HG02938 (cell line): ENCODE data around the gene NCOA7.
"Not testable (repeated sequence)": the region's sequence is repeated elsewhere in the genome, so short reads cannot be mapped to it uniquely, and the experiment has no call there.

Experiments
- ATAC-seq: cut with Tn5 transposase; IDR thresholded peaks from one replicate; pipeline ENCODE4 v1.9.1; 2021; ENCODE audit warnings: mild to moderate bottlenecking, moderate library complexity; ENCODE audit not compliant: unreplicated experiment

NCOA7 gene

DNA sequence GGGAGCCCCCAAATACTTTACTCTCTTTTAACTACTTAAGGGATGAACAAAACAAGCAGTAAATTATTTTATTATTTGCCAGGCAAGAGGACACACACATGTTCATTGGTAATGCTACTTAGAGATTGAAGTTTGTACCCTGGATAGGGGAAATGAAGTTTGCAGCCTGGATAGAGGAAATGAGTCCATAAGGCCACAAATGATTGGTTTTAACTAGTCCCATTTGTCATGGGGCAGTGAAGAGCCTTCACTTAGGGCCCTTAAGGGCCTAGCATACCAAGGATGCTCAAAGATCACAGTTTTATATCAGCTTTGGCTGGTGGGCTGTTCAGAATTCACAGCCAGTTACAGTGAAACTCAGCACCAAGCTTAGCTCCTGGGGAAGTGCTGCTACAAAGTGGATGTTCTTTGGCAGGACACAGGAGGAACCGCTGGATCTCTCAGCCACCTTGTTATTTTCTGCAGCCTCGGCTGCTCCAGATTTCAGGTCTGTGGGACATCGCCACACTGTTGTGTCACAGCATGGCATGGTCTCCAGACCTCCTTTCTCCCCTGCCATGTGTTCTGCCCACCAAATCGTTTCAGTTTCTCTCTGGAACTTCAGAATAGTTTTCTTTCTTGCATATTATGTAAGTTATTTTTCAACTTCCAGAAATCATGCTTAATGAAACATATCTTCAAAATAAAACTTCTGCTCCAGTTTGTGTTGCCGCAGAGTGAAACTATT lies 41.8 kb downstream of the NCOA7 start:
- ATAC-seq = no peak

DNA sequence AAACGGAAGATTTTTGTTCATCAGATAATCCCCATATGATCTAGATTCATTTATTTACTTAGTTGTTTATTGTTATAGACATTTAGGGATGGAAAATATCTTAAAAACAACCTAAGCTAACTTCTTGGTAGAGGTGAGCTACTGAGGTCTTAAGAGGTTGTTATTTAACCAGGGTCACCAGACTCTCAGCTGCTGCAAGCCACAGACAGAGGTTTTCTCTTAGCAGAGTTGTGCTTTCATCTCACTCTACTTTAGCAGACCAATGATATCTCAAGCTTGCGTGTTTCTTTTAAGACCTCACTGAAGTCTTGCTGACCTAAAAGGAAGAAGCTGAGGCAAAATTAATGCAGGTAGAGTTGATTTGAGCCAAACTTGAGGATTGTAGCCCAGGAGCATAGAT lies 43.6 kb downstream of the NCOA7 start:
- ATAC-seq = peak; percentile 89

GRCh38 chr6:125835221-125835744 lies 44.5 kb downstream of the NCOA7 start:
- no peak for ATAC-seq

DNA sequence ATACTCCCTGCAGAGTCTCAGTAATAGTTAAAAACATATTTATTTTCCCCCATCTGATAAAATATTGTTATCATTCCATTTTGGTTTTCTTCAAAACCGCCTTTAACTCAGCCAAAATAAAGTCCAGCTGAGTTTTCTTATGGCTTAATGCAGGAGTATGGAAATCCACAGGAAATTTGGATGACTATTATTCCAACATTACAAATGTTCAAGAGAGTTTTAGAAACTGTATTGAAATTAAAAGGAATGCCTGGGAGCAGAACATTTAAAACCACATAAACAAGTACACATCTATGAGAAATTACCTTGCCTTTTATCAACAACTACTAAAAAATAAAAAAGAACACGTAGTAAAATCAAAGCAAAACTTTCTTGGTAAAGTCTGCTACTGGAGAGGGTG lies 45.7 kb downstream of the NCOA7 start:
- ATAC-seq = no peak

GRCh38 chr6:125839471-125839870 lies 48.7 kb downstream of the NCOA7 start:
- no peak for ATAC-seq

DNA sequence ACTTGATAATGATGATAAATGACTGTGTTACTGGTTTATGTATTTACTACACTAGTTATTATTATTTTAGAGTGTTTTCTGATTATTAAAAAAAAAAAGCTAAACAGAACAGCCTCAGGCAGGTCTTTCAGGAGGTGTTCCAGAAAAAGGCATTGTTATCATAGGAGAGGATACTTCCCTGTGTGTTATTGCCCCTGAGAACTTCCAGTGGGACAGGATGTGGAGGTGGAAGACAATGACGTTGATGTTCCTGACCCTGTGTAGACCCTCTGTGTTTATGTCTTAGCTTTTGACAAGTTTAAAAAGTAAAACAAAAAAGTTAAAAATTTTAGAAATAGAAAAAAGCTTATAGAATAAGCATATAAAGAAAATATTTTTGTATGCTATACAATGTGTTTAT lies 49.1 kb downstream of the NCOA7 start:
- ATAC-seq = no peak

DNA sequence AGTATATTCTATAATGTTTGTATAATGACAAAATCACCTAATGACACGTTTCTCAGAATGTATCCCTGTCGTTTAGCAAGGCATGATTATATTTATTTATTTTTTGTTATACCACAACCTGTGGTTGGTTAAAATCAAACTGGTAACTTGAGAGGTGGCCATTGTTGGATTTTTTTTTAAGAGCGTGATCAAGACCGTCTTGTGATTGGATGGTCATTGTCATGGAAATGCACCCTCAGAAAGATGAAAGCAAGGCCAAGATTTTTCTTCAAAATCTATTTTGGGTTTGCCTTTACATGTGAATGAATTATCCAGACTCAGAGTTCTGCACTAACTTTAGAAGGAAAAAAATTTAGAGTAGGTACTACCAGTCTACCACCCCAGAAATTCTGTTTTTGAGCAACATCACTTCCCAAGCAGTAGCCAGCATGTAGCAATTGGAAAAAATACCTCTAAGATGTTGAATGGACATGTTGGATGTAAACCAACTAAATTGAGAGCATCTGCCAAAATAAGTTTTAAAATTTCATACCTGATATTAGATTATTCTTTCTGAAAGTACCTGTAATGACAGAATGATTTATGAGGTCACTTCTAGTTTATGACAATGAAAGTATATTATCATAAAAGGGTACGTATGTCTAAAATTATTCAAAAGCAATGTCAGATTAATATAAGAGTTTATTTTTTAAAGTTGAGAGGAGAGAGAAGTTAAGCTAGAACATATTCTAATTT lies 50.8 kb downstream of the NCOA7 start:
- no peak for ATAC-seq

GRCh38 chr6:125842091-125842626 lies 51.4 kb downstream of the NCOA7 start:
- ATAC-seq = no peak

DNA sequence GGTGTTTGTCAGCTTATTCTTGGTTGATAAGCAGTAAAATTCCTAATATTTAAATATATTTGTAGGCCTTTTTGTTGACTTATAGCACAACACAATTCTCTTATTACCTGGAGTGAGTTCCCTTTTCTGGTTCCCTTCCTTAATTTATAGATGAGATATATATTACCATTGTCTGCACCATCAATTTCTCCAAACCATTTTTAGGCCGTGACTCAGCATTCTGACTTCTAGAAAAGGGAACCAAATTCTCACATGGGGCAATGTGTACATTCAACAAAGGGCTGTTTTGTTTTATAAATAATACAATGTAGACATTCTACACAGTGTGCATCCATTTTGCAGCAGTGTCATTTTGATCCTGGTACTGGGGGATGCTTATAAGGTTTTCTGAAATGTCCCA lies 52.8 kb downstream of the NCOA7 start:
- no peak for ATAC-seq

DNA sequence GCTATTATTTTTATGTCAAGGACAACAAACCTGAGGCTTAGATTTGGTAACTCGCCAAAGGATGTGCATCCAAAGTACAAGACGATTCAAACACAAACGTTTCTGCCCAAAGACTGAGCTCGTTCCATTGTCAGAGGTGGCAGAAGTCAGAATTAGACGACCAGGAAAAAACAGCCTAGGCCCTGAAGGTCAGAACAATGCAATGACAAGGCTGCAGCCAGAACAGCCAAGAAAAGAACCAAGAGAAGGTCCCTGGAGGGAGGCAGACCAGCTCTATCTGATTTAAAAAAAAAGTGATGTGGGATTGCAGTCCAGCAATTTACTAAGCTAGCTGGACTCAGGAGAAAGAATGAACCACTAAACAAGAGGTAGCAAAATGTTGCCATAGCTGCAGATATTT lies 54.2 kb downstream of the NCOA7 start:
- no peak for ATAC-seq

GRCh38 chr6:125846292-125847024 lies 55.7 kb downstream of the NCOA7 start:
- ATAC-seq = no peak

GRCh38 chr6:125848286-125848685 lies 57.5 kb downstream of the NCOA7 start:
- ATAC-seq = not testable (repeated sequence)

DNA sequence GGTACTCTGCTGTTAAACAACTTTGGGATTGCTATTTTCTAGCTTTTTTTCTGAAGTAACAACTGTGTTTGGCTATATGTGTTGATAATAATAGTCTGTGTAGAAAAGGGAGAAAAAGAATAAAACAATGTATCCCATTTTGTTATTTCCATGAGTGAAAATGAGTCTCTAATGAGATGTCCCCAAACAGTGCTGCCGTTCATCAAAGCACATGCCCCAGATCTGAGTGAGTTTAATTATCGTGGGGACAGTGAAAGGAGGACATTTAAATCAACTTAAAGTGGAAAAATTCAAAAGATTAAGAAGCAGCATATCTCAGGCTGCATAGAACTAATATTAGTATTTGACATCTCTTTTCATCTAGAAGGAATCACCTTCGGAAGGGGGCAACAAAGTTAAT lies 59.6 kb downstream of the NCOA7 start:
- ATAC-seq = no peak

DNA sequence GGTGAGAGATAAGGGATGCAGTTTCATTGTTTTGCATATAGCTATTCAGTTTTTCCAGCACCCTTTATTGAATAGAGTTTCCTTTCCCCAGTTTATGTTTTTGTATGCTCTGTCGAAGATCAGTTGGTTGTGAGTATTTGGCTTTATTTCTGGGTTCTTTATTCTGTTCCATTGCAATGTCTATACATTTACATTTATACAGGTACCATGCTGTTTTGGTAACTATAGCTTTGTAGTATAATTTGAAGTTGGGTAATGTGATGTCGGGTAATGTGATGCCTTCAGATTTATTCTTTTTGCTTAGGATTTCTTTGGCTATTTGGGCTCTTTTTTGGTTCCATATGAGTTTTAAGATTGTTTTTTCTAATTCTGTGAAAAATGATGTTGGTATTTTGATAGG lies 61.8 kb downstream of the NCOA7 start:
- no peak for ATAC-seq

DNA sequence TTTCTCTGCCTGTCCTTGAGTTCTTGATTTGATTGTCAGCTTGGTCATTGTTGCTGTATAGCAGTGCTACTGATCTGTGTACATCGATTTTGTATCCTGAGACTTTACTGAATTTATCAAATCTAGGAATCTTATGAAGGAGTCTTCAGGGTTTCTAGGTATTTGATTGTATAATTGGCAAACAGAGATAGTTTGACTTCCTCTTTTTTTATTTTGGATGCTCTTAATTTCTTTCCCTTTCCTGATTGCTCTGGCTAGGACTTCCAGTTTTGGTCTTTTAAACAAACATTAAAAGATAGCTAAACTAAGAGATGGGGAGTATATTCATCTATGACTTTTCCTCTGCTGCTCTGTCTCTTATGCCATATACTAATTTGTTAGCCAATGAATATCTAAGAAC lies 62.4 kb downstream of the NCOA7 start:
- no peak for ATAC-seq

- ATAC-seq = no peak
Observed at GRCh38 chr6:125853756-125854155, 63.0 kb downstream of the NCOA7 start.

DNA sequence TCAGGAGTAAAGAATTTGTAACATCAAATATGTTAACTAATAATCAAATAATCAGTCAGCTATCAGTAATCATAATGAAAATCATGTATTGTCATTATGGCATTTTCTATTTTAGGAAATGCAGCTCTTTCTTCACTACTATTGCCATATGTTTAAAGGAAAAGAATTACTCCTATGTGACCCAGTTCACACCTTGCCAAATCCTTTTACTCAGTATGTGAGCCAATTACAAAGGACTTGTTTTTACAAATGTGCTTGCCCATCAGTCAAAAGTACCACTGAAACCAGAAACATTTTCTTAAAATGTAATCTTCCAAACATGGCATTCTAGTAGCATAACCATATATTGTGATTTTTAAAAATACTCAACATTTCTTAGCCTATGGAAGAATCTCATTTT lies 63.6 kb downstream of the NCOA7 start:
- no peak for ATAC-seq

DNA sequence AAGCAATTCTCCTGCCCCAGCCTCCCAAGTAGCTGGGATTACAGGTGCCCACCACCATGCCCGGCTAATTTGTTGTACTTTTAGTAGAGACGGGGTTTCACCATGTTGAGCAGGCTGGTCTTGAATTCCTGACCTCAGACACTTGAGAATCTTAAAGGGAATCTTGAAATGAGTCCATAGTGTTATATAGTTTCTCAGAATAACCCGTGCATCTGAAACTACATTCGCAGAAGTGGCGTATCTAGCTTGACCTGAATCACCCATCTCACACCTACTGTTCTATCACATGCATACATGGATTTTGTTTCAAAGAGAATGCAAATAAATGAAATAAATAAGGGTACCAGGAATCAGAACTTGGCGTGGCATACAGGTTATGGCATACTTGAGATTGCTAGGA lies 65.0 kb downstream of the NCOA7 start:
- ATAC-seq = no peak

GRCh38 chr6:125857846-125858245 lies 67.1 kb downstream of the NCOA7 start:
- no peak for ATAC-seq

GRCh38 chr6:125858427-125859320 lies 67.9 kb downstream of the NCOA7 start:
- ATAC-seq = no peak
